GM19438 (cell line): ENCODE measurements around the gene PGAP3.
"Not testable (repeated sequence)": the region's sequence is repeated elsewhere in the genome, so short reads cannot be mapped to it uniquely, and the experiment has no call there.

Experiments used
- ATAC-seq: cut with Tn5 transposase; IDR thresholded peaks from one replicate; pipeline ENCODE4 v1.9.1; 2021; ENCODE audit warnings: low read depth; ENCODE audit not compliant: unreplicated experiment

Gene PGAP3

DNA sequence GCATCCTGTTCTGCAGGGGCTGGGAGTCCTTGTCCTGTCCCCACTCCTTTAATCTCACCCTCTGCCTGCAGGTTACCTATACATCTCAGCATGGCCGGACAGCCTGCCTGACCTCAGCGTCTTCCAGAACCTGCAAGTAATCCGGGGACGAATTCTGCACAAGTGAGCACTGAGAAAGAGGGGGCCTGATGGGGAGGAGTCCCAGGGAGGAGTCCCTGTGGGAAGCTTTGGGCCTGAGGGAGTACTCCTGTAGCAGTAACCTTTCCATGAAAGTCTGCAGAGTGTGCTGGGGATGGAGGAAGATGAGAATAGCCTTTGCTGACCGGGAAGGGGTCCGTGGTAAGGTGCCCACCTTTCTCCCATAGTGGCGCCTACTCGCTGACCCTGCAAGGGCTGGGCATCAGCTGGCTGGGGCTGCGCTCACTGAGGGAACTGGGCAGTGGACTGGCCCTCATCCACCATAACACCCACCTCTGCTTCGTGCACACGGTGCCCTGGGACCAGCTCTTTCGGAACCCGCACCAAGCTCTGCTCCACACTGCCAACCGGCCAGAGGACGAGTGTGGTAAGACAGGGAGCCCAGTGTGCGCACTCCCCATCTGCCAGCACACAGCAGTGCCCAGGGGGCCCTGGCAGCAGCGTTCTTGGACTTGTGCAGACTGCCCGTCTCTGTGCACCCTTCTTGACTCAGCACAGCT, 27.7 kb upstream of the PGAP3 start:
- ATAC-seq = no peak

DNA sequence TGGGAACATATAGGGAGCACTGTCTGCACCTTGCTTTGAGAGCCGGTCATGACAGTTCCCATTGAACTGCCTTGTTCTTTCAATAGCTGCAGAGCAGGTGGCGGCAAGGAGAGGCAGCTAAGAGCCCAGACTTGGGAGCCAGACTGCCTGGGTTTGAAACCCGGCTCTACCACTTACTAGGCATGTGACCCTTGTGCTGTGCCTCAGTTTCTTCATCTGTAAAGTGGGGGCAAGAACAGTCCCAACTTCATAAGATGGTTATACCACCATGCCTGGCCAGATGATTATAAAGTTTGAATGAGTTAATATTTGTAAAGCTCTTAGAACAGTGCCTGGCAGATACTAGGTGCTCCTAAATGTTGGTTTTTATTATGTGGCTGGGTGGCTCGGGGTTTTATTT, 26.4 kb upstream of the PGAP3 start:
- no peak for ATAC-seq

DNA sequence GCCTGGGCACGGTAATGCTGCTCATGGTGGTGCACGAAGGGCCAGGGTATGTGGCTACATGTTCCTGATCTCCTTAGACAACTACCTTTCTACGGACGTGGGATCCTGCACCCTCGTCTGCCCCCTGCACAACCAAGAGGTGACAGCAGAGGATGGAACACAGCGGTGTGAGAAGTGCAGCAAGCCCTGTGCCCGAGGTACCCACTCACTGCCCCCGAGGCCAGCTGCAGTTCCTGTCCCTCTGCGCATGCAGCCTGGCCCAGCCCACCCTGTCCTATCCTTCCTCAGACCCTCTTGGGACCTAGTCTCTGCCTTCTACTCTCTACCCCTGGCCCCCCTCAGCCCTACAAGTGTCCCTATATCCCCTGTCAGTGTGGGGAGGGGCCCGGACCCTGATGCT, 24.0 kb upstream of the PGAP3 start:
- no peak for ATAC-seq

DNA sequence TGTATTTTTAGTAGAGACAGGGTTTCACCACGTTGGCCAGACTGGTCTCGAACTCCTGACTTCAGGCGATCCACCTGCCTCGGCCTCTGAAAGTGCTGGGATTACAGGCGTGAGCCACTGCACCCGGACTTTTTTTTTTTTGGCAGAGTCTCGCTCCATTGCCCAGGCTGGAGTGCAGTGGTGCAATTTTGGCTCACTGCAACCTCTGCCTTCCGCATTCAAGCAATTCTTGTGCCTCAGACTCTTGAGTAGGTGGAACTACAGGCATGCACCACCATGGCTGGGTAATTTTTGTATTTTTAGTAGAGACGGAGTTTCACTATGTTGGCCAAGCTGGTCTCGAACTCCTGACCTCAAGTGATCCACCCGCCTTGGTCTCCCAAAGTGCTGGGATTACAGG, 23.2 kb upstream of the PGAP3 start:
- not testable (repeated sequence) for ATAC-seq

DNA sequence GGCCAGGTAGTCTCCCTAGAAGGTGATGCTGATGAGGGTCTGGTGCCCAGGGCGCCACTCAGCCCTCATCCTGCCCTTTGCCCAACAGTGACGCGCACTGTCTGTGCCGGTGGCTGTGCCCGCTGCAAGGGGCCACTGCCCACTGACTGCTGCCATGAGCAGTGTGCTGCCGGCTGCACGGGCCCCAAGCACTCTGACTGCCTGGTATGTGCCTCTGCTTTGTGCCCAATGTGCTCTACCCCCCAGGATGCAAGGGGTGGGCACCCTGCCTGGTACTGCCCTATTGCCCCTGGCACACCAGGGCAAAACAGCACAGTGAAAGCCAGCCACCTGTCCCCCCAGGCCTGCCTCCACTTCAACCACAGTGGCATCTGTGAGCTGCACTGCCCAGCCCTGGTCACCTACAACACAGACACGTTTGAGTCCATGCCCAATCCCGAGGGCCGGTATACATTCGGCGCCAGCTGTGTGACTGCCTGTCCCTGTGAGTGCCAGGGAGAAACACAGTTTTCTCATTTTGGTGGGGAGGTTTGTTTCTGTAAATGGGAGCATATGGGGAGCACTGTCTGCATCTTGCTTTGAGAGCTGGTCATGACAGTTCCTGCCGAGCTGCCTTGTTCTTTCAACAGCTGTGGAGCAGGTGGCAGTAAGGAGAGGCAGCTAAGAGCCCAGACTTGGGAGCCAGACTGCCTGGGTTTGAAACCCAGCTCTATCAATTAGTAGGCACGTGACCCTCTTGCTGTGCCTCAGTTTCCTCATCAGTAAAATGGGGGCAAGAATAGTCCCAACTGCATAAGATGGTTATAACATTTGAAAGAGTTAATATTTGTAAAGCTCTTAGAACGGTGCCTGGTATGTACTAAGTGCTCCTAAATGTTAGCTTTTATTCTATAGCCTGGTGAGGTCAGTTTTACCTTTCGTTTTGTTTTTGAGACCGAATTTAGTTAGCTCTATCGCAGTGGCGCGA, 22.4 kb upstream of the PGAP3 start:
- ATAC-seq = no peak

DNA sequence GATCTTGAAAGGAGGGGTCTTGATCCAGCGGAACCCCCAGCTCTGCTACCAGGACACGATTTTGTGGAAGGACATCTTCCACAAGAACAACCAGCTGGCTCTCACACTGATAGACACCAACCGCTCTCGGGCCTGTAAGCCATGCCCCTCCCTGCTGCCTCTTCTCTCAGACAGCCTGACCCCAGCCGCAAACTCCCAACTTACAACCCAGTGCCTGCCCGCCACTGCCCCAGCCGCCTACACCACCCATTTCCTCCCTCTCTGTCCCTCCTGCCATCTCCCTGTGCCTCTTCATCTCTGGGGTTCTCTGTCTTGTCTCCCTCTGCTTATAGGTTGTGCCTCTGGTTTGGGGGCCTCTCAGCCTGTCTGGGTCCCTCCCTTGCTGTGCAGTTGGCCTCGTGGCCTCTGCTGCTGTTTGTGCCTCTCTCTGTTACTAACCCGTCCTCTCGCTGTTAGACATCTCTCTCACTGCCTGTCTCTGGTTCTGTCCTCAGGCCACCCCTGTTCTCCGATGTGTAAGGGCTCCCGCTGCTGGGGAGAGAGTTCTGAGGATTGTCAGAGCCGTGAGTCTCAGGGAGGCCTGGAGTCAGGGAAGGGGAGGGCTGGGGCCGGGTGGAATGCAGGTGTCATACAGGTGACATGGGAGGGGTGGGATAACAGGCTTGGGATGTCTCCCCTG, 21.6 kb upstream of the PGAP3 start:
- no peak for ATAC-seq

DNA sequence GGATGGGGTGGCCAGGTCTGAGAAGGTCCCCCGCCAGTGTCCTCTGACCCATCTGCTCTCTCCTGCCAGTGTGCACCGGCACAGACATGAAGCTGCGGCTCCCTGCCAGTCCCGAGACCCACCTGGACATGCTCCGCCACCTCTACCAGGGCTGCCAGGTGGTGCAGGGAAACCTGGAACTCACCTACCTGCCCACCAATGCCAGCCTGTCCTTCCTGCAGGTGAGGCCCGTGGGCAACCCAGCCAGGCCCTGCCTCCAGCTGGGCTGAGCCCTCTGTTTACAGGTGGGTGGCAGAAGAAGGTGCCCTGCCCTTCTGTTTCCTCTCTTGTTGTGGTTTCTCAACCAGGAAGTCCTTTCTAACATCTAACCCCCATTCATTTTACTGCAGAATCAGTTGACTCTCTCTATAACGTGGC, 19.1 kb upstream of the PGAP3 start:
- no peak for ATAC-seq

DNA sequence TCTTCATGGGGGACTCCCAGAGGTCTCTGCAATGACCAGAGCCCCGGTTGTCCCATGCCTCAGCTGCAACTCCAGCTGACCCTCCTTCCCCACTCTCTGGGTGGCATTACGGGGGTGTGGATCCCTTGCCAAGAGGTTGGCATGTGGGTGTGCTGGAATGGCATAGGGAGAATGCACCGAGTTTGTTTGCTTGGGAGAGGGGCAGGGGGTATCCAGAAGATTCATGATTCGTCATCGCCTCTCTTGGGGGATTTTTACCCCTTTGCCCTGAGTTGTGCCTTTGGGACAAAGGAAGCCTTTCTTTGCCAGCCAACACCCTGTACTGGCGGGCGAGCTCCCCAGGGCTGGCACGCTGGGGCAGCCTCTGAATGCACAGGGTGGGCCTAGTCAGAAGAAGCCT, 18.5 kb upstream of the PGAP3 start:
- ATAC-seq = no peak

DNA sequence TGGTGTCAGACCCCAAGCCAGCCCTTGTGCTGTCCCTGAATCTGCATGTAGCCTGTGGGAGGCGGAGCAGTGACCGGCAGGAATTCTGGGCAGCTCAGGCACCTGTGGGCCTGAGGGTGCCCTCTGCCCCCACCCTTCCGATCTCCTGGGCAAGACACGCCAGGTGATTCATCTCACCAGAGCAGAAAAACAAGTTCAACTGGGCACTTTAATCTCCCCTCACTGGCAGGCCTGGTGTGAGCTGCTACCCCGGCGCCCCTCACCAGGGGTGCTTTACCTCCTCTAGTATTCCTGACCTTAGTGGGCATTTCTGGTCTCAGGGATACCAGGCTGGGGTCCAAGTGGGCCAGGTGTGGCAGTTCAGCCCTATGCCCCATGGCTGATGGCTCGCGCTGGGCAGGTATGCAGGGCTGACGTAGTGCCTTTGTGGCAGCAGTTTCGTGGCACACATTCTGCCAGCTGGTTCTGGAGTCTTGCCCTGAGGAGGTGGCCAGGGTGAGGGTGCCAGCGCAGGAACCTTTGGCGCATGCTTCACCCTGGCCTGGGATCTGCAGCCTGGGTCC, 18.0 kb upstream of the PGAP3 start:
- ATAC-seq = no peak

DNA sequence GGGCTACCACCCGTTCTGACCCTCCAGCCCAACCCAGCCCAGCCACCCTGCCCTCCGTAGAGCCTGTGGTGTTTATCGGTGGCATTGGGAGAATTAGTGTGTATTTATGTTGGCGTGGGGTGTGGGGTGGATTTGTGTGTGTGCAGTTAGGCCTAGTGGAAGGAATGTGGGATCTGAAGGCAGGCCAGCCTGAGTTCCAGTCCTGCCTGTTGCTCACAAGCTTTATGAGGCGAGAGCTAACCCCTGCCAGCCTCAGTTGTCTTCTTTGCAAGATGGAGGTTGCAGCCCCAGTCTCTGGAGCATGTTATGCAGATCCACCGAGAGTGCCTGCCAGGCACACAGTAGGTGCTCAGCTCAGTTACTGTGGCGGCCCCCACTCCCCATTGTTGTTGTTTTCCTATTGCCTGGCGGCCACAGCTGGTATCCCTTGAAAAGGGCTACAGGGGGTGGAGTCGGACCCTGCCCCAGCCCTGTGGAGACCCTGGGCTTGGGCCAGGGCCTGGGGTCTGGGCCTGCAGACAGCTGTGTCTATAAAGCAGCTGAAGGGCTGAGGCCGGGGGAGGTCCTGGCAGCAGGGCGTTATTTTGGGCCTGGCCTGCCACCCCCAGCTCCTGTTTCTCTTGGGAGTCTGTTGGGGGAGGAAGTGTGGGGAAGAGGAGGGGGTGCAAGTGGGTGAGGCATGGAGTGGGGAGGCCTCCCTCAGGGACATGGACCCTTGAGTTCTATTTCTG, 17.1 kb upstream of the PGAP3 start:
- ATAC-seq = no peak

DNA sequence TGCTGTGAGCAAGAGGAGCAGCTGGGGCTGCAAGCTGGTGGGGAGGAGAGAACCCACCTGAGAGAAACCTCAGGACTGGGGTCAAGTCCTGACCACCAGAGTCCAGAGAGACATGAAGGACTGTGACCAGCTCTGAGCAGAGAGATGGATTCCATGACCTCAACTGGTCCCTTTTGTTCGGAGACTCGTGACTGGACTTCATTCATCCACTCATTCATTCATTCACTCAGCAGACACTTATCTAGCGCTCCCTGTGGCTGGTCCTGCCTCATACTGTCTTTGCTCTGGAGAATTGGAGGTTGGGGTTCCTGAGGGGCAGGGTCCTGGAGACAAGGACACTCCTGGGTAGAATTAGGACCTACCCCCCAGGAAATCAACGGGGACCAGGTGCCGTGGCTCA, 16.1 kb upstream of the PGAP3 start:
- no peak for ATAC-seq

DNA sequence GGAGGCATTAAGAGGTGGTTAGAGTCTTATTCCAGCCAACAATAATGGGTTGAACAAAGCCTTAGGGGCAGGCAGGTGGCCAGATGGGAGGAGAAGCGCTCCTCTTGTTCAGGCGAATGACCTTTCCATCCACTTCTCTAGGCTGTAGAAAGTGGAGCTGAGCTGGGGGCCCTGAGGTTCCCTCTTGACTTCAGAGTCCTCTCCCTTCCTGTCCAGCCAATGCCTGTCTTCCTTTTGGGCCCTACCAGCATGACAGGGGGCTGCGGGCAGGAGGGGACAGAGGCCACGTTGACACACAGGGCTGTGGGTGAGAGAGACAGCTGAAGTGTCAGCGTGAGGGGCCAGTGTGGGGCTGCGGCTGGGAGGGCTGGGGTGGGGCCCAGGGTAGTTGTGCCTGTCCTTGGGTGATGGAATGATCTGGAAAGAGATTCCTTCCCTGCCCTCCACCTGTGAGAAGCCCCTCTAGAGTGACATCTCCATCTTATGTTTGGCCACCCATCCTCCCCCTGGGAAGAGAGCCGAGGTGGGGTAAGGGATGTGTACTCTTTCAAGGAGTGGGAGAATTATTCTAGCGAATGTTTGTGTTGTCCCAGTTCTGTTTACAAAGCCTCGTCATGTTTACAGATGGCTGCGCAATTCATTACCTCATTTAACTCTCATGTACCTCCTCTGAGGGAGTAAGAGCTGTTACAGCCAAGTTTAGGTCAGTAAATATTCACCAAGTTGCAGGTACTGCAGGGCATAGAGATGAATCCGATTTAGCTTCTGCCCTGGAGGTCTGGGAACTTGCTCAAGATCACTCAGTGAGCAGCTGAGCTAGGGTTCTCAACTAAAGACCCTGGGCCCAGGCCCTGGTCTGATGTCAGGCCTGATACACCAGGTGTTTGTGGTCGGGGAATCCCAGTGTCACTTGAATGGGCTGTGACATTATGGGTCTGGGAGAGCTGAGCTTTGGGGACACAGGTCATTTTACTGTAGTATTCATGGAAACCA, 15.3 kb upstream of the PGAP3 start:
- no peak for ATAC-seq

DNA sequence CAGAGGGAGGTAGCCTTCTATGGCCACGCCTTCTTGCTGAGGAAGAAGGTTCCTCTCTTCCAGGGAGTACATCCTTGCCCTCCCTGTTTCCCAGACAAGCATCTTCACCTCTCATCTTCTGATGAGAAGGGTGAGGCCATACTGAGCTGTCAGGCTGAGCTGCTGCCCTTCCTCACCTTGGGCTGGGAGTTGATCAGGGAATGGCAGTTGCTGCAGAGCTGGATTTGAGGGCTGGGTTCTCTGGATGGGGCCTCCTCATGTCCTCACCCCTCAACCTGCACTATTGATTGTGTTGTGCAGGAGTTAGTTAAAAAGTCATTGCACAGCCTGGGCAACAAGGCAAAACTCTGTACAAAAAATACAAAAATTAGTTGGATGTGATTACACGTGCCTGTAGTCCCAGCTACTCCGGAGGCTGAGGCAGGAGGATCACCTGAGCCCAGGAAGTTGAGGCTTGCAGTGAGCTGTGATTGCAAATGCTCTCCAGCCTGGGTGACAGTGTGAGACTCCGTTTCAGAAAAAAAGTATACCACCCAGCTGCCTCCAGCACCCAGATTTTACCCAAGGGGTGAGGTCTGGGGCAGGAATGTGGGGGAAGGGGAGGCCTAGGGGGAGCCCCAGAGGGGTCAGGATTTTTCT, 14.0 kb upstream of the PGAP3 start:
- no peak for ATAC-seq

DNA sequence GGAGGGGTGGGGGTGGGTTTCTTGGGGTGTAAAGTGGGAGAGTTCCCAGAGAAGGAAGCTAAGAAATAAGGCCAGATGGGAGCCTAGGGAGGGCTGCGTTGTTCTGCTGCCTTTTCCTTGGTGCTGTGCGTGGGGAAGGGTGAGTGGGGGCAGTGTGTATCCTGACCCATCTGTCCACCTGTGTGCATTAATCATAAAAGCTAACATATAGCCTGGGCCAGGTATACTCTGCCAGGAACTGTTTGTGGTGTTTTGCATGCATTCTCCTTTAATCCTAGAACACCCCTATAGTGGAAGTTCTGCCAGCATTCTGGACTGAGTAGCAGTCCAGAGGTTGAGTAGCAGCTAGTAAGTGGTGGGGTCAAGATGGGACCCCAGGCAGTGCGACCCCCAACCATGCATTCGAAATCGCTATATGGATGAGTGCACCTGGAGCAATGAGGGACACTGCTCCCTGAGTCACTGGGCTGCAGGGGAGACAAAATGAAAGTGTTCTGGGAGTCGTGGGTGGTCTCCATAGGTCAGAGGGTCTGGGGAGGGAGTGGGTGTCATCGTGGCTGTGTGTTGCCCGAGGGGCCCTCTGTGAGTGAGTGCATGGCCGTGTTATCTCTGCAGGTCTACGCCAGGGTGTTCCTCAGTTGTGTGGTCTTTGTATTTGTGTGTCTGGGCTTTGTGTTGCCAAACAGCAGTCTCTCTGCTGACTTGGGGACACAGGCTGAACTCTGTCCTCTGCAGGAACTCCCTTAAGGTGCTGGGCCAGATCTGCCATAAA, 13.3 kb upstream of the PGAP3 start:
- no peak for ATAC-seq

DNA sequence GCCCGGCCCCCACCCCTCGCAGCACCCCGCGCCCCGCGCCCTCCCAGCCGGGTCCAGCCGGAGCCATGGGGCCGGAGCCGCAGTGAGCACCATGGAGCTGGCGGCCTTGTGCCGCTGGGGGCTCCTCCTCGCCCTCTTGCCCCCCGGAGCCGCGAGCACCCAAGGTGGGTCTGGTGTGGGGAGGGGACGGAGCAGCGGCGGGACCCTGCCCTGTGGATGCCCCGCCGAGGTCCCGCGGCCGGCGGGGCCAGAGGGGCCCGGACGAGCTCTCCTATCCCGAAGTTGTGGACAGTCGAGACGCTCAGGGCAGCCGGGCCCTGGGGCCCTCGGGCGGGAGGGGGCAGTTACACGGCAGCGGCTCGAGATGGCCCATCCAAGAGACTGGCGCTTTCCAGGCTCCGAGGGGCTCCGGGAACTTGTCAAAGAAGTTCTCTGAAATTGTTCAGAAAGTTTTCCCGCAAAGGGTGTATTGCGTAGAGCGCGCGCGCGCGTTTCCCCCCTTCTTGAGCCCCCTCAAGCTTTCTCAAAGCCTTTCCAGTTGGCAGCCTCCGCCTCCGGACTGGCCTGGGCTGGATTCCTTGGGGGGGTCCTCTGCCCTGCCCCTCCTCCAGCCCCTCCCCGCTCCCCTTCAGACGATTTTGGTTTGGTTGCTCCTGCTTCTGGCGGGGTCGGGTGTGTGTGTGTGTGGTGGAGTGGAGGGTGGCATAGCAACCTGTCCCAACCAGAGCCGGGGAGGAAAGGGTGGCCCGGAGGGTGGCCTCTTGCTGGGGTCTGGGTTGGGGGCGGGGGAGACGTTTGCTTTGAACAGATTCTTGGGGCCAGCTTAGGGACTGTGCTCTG, 12.5 kb upstream of the PGAP3 start:
- ATAC-seq = no peak

DNA sequence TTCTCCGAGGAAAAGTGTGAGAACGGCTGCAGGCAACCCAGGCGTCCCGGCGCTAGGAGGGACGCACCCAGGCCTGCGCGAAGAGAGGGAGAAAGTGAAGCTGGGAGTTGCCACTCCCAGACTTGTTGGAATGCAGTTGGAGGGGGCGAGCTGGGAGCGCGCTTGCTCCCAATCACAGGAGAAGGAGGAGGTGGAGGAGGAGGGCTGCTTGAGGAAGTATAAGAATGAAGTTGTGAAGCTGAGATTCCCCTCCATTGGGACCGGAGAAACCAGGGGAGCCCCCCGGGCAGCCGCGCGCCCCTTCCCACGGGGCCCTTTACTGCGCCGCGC, 11.9 kb upstream of the PGAP3 start, which contains the start of gene ERBB2:
TSS of gene ERBB2 (plus strand) at position 247 of the 330 bp plus-strand sequence. CDS start 175 bp downstream, outside the sequence.
- no peak for ATAC-seq
